AG10803 (cell line): ENCODE results near the gene RGSL1.

Source experiments
- DNase-seq: peaks from one replicate; pipeline ENCODE4 v3.0.0; 2010; ENCODE audit warnings: low read depth
- H3K4me3 ChIP-seq: 2 replicates; pipeline ENCODE4 v1.5.1; 2011; ENCODE audit warnings: mild to moderate bottlenecking, low read length, control low read depth
- TF ChIP-seq, protein P1 (sequence below): conservative IDR thresholded peaks from 2 replicates; pipeline ENCODE4 v1.5.1; 2011; ENCODE audit warnings: mild to moderate bottlenecking, low read length, control low read depth, inconsistent platforms

The RGSL1 gene

DNA sequence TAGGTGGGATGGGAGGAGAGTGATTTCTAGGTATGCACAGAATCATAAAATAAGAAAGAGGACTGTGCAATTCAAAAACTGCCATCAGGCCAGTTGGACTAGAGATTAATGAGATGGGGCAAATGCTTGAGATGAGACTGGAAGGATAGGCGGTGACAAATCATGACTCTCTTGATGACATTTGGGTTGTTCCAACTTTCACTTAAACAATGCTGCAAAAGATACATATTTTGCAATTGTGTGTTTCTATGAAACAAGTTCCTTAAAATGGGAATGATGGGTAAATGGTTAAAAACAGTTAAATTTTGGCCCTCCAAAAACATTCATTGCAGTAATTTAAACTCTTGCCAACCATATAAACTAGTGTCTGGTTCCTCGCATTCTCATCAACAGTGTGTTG lies 84.0 kb downstream of the RGSL1 start:
- no peak for DNase-seq
- no peak overlapping the region for H3K4me3 ChIP-seq
- TF ChIP-seq, protein P1, sequence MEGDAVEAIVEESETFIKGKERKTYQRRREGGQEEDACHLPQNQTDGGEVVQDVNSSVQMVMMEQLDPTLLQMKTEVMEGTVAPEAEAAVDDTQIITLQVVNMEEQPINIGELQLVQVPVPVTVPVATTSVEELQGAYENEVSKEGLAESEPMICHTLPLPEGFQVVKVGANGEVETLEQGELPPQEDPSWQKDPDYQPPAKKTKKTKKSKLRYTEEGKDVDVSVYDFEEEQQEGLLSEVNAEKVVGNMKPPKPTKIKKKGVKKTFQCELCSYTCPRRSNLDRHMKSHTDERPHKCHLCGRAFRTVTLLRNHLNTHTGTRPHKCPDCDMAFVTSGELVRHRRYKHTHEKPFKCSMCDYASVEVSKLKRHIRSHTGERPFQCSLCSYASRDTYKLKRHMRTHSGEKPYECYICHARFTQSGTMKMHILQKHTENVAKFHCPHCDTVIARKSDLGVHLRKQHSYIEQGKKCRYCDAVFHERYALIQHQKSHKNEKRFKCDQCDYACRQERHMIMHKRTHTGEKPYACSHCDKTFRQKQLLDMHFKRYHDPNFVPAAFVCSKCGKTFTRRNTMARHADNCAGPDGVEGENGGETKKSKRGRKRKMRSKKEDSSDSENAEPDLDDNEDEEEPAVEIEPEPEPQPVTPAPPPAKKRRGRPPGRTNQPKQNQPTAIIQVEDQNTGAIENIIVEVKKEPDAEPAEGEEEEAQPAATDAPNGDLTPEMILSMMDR: no peak

- no peak overlapping the region for H3K4me3 ChIP-seq
- no peak for DNase-seq
- TF ChIP-seq, protein P1: no peak
Observed at GRCh38 chr1:182549346-182549745, 99.4 kb downstream of the RGSL1 start.

DNA sequence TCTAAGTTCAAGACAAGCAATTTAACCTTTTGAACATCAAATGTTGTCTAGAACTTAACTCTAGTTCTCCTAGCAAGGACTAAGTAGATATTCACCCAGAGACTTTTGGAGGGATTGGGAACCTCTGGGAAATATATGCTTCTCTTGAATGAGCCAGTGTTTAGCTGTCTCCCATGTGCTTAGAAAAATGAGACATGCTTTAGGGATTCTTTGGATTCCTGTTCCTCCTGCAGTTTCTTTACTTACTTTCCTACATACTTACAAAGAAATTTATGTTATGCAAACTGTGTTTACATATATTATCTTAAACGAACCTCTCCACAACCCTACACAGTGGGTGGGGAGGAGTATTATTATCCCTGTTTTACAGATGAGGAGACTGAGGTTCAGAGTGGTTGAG lies 99.9 kb downstream of the RGSL1 start:
- H3K4me3 ChIP-seq: no peak overlapping the region
- DNase-seq: no peak
- TF ChIP-seq, protein P1: no peak

GRCh38 chr1:182552527-182552926 lies 102.6 kb downstream of the RGSL1 start:
- TF ChIP-seq, protein P1: no peak
- H3K4me3 ChIP-seq: no peak overlapping the region
- peak; percentile 3 for DNase-seq

DNA sequence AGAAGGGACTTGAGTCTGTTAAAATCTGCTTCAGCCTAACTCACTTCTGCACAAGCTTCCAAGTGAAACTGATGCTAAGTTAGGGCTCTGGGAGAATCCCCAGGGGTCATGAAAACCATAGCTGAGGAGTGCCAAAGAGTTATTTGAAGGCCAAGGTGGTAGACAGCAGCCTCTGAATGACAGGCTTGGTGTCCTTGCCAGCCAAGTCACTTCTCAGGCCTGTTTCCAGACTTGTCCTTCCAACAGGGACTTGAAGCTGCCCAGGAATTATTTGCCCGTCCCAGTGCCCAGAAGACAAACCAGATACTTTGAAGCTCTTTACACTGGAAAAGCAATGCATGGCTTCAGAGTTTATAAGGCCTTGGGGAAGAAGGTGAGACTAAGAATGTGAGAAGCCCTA lies 105.5 kb downstream of the RGSL1 start:
- TF ChIP-seq, protein P1: no peak
- DNase-seq: no peak
- no peak overlapping the region for H3K4me3 ChIP-seq

DNA sequence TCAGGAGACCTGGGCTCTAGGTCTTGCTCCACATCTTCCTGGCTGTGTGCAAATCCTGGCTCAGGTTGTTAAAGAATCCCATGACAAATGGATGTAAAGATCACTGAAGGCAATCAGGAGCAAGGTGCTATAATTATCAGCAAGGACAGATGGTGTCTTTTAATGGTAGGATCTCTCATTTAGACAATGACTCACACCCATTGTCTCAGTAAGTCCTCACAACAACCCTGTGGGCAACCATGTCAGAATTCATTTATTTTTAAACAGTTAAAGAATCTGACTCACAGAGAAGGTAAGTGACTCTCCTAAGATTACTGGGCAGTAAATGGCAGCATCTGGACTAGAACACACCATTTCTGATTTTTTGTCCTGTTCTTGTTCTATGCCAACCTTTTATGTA lies 106.3 kb downstream of the RGSL1 start:
- DNase-seq: no peak
- H3K4me3 ChIP-seq: no peak overlapping the region
- TF ChIP-seq, protein P1: no peak

- TF ChIP-seq, protein P1: no peak
- DNase-seq: no peak
- H3K4me3 ChIP-seq: no peak overlapping the region
Observed at GRCh38 chr1:182560392-182560984, 110.5 kb downstream of the RGSL1 start.
